HepG2 (cell line): ENCODE results near the gene PSORS1C1. TPM values are rescaled to one million over a fixed set of nuclear protein-coding genes. Genes with fewer than 3 reads are reported as not detected.

ENCODE experiments used
- ATAC-seq: fragments of 200-7000 bp; cut with Tn5 transposase; 3 replicates; pipeline ENCODE4 v1.9.1; 2020; ENCODE audit warnings: mild to moderate bottlenecking, moderate library complexity
- BruUV-seq: library from RNA; stranded (reverse); fragments of 400-500 nt; replicated peaks from 2 replicates; lab custom pipeline; 2021; lab: Mats Ljungman, UMichigan
- CTCF ChIA-PET: fragments of 300-600 bp; formaldehyde crosslinking; extraction: SDS; loops from one replicate; lab custom pipeline; 2021; ENCODE audit warnings: low total read pairs, inconsistent platforms, low intra/inter-chr PET ratio; lab: Yijun Ruan, JAX
- POLR2A ChIA-PET: fragments of 350-600 bp; sonication (Branson Sonifier 250); formaldehyde crosslinking; loops from one replicate; lab custom pipeline; 2020; ENCODE audit warnings: antibody characterized with exemption, inconsistent platforms; lab: Yijun Ruan, JAX
- DNase-seq: peaks from one replicate; pipeline ENCODE4 v3.0.0-alpha.2; 2015; ENCODE audit warnings: low spot score
- FAIRE-seq: peaks from 3 replicates; lab custom pipeline; 2011; peaks lifted over from hg19 to GRCh38; lab: Jason Lieb, UNC
- H2AFZ ChIP-seq: one replicate; pipeline ENCODE4 v1.6.1; 2011; ENCODE audit warnings: low read length, inconsistent platforms
- H3K27ac ChIP-seq: fragments of 300-600 bp; 3 replicates; pipeline ENCODE4 v1.8.0; 2011; ENCODE audit warnings: mixed run types, mild to moderate bottlenecking, mixed read lengths, low read length, inconsistent platforms; ENCODE audit not compliant: insufficient read depth; ENCODE audit errors: extremely low read length
- H3K27me3 ChIP-seq, 2 experiments: fragments of 200-600 bp in 1 of 2; 2 replicates in 1 of 2; 3 replicates in 1 of 2; pipeline versions ENCODE4 v1.6.0 to v1.8.0; 2011; ENCODE audit warnings: low read length in 2 of 2, mild to moderate bottlenecking in 2 of 2, moderate library complexity in 2 of 2, inconsistent platforms in 1 of 2; ENCODE audit not compliant: insufficient read depth in 2 of 2, control insufficient read depth in 1 of 2
- H3K36me3 ChIP-seq, 2 experiments: fragments of 200-600 bp in 1 of 2; replicated peaks in 1 of 2; 2 replicates in 1 of 2; 3 replicates in 1 of 2; pipeline versions ENCODE4 v1.5.1 to v1.8.0; 2011; ENCODE audit warnings: low read length in 2 of 2, inconsistent platforms in 1 of 2; ENCODE audit not compliant: insufficient read depth in 2 of 2, control insufficient read depth in 1 of 2
- H3K4me1 ChIP-seq: 2 replicates; pipeline ENCODE4 v1.5.1; 2012; ENCODE audit warnings: low read length, inconsistent platforms; ENCODE audit not compliant: insufficient read depth
- H3K4me2 ChIP-seq: 2 replicates; pipeline ENCODE4 v1.6.0; 2011; ENCODE audit warnings: low read depth, low read length, inconsistent platforms
- H3K4me3 ChIP-seq, 3 experiments: fragments of 200-600 bp in 1 of 3; sonication (generic), shearing (Covaris generic) in 1 of 3; replicated peaks in 1 of 3; 2 replicates each; pipeline ENCODE4 v1.5.1; 2011 to 2016; ENCODE audit warnings: low read length in 3 of 3, inconsistent platforms in 2 of 3, low read depth in 2 of 3, mild to moderate bottlenecking in 2 of 3, control low read depth in 1 of 3, mixed read lengths in 1 of 3; ENCODE audit not compliant: insufficient read depth in 1 of 3
- H3K79me2 ChIP-seq: one replicate; pipeline ENCODE4 v1.6.1; 2011; ENCODE audit warnings: low read length, inconsistent platforms; ENCODE audit not compliant: insufficient read depth
- H3K9ac ChIP-seq: 2 replicates; pipeline ENCODE4 v1.6.0; 2011; ENCODE audit warnings: mild to moderate bottlenecking, low read depth, low read length, inconsistent platforms; ENCODE audit not compliant: insufficient read depth
- H3K9me3 ChIP-seq: 2 replicates; pipeline ENCODE4 v1.5.1; 2012; ENCODE audit warnings: mild to moderate bottlenecking, low read length
- H4K20me1 ChIP-seq: 2 replicates; pipeline ENCODE4 v1.6.0; 2011; ENCODE audit warnings: inconsistent platforms, mild to moderate bottlenecking, low read length, moderate library complexity; ENCODE audit not compliant: insufficient read depth
- GABPB1 ChIP-seq: IDR thresholded peaks from 2 replicates; pipeline ENCODE4 v1.6.1; 2016; ENCODE audit warnings: mild to moderate bottlenecking, missing genetic modification reagents, moderate library complexity, missing compliant biosample characterization
- MAFK ChIP-seq, 2 experiments: IDR thresholded peaks in 1 of 2; conservative IDR thresholded peaks in 1 of 2; 2 replicates each; pipeline ENCODE4 v1.6.1; 2011; ENCODE audit warnings: improper control_type of control experiment in 2 of 2, low read length in 2 of 2
- NFE2 ChIP-seq: sonication (generic); formaldehyde crosslinking; IDR thresholded peaks from 2 replicates; pipeline ENCODE4 v1.4.0; 2020; ENCODE audit warnings: missing genetic modification reagents
- NFE2L2 ChIP-seq: fragments of 150-350 bp; IDR thresholded peaks from 2 replicates; pipeline ENCODE4 v1.6.1; 2014; ENCODE audit warnings: low read length
- SETDB1 ChIP-seq: sonication (generic); formaldehyde crosslinking; IDR thresholded peaks from 2 replicates; pipeline ENCODE4 v1.5.1; 2020; ENCODE audit warnings: missing genetic modification reagents, mild to moderate bottlenecking, borderline replicate concordance
- ZNF678 ChIP-seq: sonication (generic); formaldehyde crosslinking; IDR thresholded peaks from 2 replicates; pipeline ENCODE4 v1.4.0; 2020; ENCODE audit warnings: mild to moderate bottlenecking, missing genetic modification reagents
- ZNF768 ChIP-seq: sonication (generic); formaldehyde crosslinking; IDR thresholded peaks from 2 replicates; pipeline ENCODE4 v1.4.0; 2020; ENCODE audit warnings: missing genetic modification reagents
- WGBS: methylation state at CpG from one replicate; pipeline ENCODE4 v1.1.6; 2017; ENCODE audit warnings: low lambda C conversion rate; 5-methylcytosine and 5-hydroxymethylcytosine counted together
- in situ Hi-C: cut with HindIII; loops from 2 replicates; pipeline ENCODE4 v1.10.0; 2017; ENCODE audit warnings: low pct_unique_long_range_greater_than_20kb; ENCODE audit not compliant: extremely low pct_ligation_motif_present
- intact Hi-C: fragments of 100-400 bp; cut with micrococcal nuclease; formaldehyde crosslinking; loops from one replicate; pipeline ENCODE4 v1.10.0; 2022; ENCODE audit not compliant: unreplicated experiment
- polyA plus RNA-seq, 8 experiments: library from polyadenylated mRNA; depleted of rRNA in 3 of 8; stranded (reverse) in 7 of 8; unstranded in 1 of 8; fragments of >200 nt; fragmentation: Illumina TruSeq in 4 of 8; extraction: Trizol in 4 of 8; gene quantifications; 2 replicates each; pipeline versions ENCODE4 v1.2.1 to v1.2.3, GENCODE V29; 2011 to 2016; ENCODE audit warnings: low read depth in 4 of 8, missing spikeins in 1 of 8, mixed read lengths in 1 of 8; ENCODE audit not compliant: insufficient read depth in 1 of 8
- total RNA-seq, 5 experiments: library from RNA; depleted of rRNA; stranded (reverse); fragments of >200 nt; fragmentation: Illumina TruSeq; extraction: Trizol; gene quantifications; 2 replicates each; pipeline ENCODE4 v1.2.3, GENCODE V29; 2016; ENCODE audit warnings: low read depth in 1 of 5
- TF ChIP-seq, protein P1 (sequence below): sonication (generic); formaldehyde crosslinking; IDR thresholded peaks from 2 replicates; pipeline ENCODE4 v1.8.1; 2023; ENCODE audit warnings: mild to moderate bottlenecking, missing genetic modification reagents

PSORS1C1 gene
- total and polyA plus RNA-seq, 2 of the 13 experiments (the other 11 are each of a cell fraction or from before 2014, with no cell fraction given) = 0.01 to 0.02 TPM

DNA sequence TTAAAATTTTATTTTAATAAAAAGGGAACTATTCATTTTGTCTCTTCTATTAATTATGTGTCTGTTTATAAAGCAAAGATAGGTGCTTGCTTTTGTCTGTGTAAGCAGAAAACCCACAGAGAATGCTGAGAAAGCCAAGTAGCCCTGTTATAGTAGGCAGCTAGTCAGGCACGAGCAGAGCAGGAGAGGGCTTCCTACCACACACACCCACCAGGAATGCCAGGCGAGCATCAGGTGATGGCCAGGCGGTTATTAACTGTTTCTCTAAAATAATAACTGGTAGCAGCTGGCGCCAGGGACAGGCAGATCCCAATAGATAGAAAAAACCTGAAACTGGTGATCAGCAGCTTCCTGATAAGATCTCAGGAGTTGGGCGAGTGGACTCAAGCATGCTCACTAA, 17.9 kb upstream of the PSORS1C1 start:
- Histone ChIP-seq H3K27me3 (no peaks in the 10 kb centered on the region), H3K4me3 (no peak overlapping the region), H4K20me1 (no peaks in the 10 kb centered on the region), H3K4me1 (peaks cover 45% of the 10 kb centered on the region), H3K9ac (no peak overlapping the region), H3K4me2 (no peak overlapping the region), H3K27ac (no peak overlapping the region), H2AFZ (no peak overlapping the region), H3K9me3 (no peaks in the 10 kb centered on the region), H3K36me3 (no peaks in the 10 kb centered on the region), H3K79me2 (no peaks in the 10 kb centered on the region)
- POLR2A ChIA-PET = no interaction called here
- TF ChIP-seq MAFK (conservative IDR thresholded peaks at IDR 0.05 in 1 of 2, IDR thresholded peaks at IDR 0.05 in 1 of 2; ENCODE audit: low read length in 2 of 2) (peak; percentile 27 to 35; a peak in 2 of 4 replicates), SETDB1 (CRISPR knock-in tag) (no peak)
- TF ChIP-seq, protein P1, sequence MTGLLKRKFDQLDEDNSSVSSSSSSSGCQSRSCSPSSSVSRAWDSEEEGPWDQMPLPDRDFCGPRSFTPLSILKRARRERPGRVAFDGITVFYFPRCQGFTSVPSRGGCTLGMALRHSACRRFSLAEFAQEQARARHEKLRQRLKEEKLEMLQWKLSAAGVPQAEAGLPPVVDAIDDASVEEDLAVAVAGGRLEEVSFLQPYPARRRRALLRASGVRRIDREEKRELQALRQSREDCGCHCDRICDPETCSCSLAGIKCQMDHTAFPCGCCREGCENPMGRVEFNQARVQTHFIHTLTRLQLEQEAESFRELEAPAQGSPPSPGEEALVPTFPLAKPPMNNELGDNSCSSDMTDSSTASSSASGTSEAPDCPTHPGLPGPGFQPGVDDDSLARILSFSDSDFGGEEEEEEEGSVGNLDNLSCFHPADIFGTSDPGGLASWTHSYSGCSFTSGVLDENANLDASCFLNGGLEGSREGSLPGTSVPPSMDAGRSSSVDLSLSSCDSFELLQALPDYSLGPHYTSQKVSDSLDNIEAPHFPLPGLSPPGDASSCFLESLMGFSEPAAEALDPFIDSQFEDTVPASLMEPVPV (CRISPR knock-in tag) = no peak
- DNase-seq (no peak), FAIRE-seq (no peak), ATAC-seq (no peak)
- BruUV-seq = no TSS peak
- in situ Hi-C loops = loop anchor here (25.0 kb wide), 2 partner anchors 409 to 634 kb away; partner anchors contain the start of genes NRM and PPP1R18
- CTCF ChIA-PET = no interaction called here
- WGBS = 52% methylated on average over 5 of the region's 5 CpGs
- intact Hi-C loops = no loop called here

GRCh38 chr6:31098449-31098938, 16.1 kb upstream of the PSORS1C1 start:
- no TSS peak for BruUV-seq
- Histone ChIP-seq H2AFZ (no peak overlapping the region), H3K9ac (no peak overlapping the region), H4K20me1 (no peaks in the 10 kb centered on the region), H3K27me3 (no peaks in the 10 kb centered on the region), H3K9me3 (no peaks in the 10 kb centered on the region), H3K79me2 (no peaks in the 10 kb centered on the region), H3K27ac (no peak overlapping the region), H3K4me2 (no peak overlapping the region), H3K4me1 (peaks cover 30% of the 10 kb centered on the region), H3K36me3 (no peaks in the 10 kb centered on the region), H3K4me3 (no peak overlapping the region)
- DNase-seq (no peak), ATAC-seq (no peak), FAIRE-seq (peak; percentile 28)
- ChIA-PET POLR2A (no interaction called here), CTCF (no interaction called here)
- intact Hi-C loops = no loop called here
- in situ Hi-C loops = loop anchor here (25.0 kb wide), 2 partner anchors 411 to 636 kb away; partner anchors contain the start of genes NRM and PPP1R18
- WGBS = 64% methylated on average over 4 of the region's 4 CpGs
- TF ChIP-seq NFE2L2 (peak; percentile 88), GABPB1 (no peak), NFE2 (CRISPR knock-in tag) (peak; percentile 43; the same call in 1 of the 2 replicates), ZNF768 (CRISPR knock-in tag) (no peak), ZNF678 (CRISPR knock-in tag) (no peak)
